ENCODE results near the gene ANKMY2. TPM values are rescaled to one million over a fixed set of nuclear protein-coding genes. Genes with fewer than 3 reads are reported as not detected.

The ANKMY2 gene
- 24.1 and 40.6 TPM in 2 replicates for total RNA-seq

GRCh38 chr7:16645593-16646471, at the start of gene ANKMY2, which contains the start of gene BZW2:
ANKMY2 (minus strand) TSS chr7:16645754; CDS start chr7:16645573, 181 bp downstream.
BZW2 (plus strand) TSS chr7:16646181; CDS start chr7:16665444, 19,263 bp downstream.

Other genes with a start within 250 kb of the ANKMY2 start
- gene CRPPA, start 224.2 kb downstream of the ANKMY2 start, total RNA-seq = 1.7 and 2.7 TPM in 2 replicates
- gene SOSTDC1, start 180.0 kb downstream of the ANKMY2 start, total RNA-seq = under 0.01 and 0.05 TPM in 2 replicates
- not detected in 2 replicates for gene LRRC72, start 118.9 kb downstream of the ANKMY2 start, total RNA-seq
- 70.7 and 128 TPM in 2 replicates for gene BZW2, start 427 bp upstream of the ANKMY2 start, total RNA-seq
- 64.1 and 71.3 TPM in 2 replicates for gene TSPAN13, start 108.0 kb upstream of the ANKMY2 start, total RNA-seq
- gene AGR2, start 159.2 kb upstream of the ANKMY2 start, total RNA-seq = not detected in 2 replicates
- not detected in 2 replicates for gene AGR3, start 236.2 kb upstream of the ANKMY2 start, total RNA-seq